ENCODE measurements around the gene CNST. TPM values are rescaled to one million over a fixed set of nuclear protein-coding genes. Genes with fewer than 3 reads are reported as not detected.

The CNST gene
- total and polyA plus RNA-seq, 9 of the 15 experiments (the other 6 are each of a cell fraction or from before 2014, with no cell fraction given): 17.0 to 55.3 (median 30.8) TPM

DNA sequence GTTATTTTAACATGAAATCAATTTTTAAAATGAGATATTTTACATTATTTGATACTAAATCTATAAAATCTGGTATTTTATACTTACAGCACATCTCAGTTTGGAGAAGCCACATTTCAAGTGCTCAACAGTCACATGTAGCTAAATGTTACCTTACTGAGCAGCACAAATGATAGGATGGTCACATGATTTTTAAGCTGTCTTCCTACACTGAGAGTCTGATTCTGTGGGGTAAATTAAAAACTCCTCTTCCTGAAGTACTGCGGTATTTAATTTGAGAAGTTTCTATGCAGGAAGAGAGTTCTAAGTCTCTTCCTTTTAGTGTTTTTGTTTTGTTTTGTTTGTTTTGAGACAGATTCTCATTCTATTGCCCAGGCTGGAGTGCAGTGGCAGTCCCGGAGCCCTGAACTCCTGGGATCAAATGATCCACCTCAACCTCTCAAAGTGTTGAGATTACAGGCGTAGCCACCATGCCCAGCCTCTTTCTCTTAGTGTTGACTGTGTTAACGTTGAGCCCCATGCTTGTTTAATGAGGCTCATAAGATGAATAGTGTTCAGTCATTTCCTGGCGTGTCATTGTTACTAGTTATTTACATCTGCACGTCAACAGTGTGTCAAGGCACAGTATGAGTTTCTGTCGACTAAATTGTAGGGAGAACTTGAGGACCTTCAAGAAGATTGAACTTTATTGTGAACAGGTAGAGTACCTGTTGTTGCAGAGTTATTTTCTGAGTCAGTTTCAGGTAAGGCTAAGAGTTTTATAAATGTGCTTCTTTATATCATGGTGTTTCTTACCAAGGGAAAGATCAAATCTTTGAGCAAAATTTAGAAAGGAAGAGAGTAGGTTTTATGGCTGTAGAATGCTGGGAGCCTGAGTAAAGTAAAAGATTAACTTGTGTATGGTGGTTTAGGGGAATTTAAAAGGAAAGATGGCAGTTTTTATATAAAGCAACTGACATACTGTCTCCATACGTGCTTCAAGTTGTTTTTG, 3.3 kb downstream of the CNST start (continued):
- TF ChIP-seq CREB3 (tag; conservative IDR thresholded peaks at IDR 0.05; ENCODE audit: low read depth): no peak
- TF ChIP-seq WHSC1 (IDR thresholded peaks at IDR 0.05; ENCODE audit: low read length): no peak
- no peak for TF ChIP-seq MECOM (CRISPR knock-in tag; IDR thresholded peaks at IDR 0.05)
- no peak for TF ChIP-seq TCFL5 (CRISPR knock-in tag; conservative IDR thresholded peaks at IDR 0.05)
- TF ChIP-seq, protein P1, sequence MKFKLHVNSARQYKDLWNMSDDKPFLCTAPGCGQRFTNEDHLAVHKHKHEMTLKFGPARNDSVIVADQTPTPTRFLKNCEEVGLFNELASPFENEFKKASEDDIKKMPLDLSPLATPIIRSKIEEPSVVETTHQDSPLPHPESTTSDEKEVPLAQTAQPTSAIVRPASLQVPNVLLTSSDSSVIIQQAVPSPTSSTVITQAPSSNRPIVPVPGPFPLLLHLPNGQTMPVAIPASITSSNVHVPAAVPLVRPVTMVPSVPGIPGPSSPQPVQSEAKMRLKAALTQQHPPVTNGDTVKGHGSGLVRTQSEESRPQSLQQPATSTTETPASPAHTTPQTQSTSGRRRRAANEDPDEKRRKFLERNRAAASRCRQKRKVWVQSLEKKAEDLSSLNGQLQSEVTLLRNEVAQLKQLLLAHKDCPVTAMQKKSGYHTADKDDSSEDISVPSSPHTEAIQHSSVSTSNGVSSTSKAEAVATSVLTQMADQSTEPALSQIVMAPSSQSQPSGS (CRISPR knock-in tag; IDR thresholded peaks at IDR 0.05): no peak
- TF ChIP-seq ZNF511 (CRISPR knock-in tag; IDR thresholded peaks at IDR 0.05): no peak
- TF ChIP-seq KHSRP (IDR thresholded peaks at IDR 0.05): no peak
- TF ChIP-seq, protein P2, sequence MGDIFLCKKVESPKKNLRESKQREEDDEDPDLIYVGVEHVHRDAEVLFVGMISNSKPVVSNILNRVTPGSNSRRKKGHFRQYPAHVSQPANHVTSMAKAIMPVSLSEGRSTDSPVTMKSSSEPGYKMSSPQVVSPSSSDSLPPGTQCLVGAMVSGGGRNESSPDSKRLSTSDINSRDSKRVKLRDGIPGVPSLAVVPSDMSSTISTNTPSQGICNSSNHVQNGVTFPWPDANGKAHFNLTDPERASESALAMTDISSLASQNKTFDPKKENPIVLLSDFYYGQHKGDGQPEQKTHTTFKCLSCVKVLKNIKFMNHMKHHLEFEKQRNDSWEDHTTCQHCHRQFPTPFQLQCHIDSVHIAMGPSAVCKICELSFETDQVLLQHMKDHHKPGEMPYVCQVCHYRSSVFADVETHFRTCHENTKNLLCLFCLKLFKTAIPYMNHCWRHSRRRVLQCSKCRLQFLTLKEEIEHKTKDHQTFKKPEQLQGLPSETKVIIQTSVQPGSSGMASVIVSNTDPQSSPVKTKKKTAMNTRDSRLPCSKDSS (IDR thresholded peaks at IDR 0.05; ENCODE audit: low read depth, partially characterized antibody): no peak
- no peak for TF ChIP-seq NCOA2 (IDR thresholded peaks at IDR 0.05; ENCODE audit: partially characterized antibody in 2 of 2)
- no peak for TF ChIP-seq RB1 (IDR thresholded peaks at IDR 0.05; ENCODE audit: low read depth)
- TF ChIP-seq MEF2D (tag; conservative IDR thresholded peaks at IDR 0.05; ENCODE audit: low read depth): no peak
- TF ChIP-seq NONO (IDR thresholded peaks at IDR 0.05; ENCODE audit: low read depth in 2 of 2, low read length in 1 of 2): no peak
- TF ChIP-seq THAP12 (CRISPR knock-in tag; IDR thresholded peaks at IDR 0.05): no peak
- no peak for TF ChIP-seq ARID2 (IDR thresholded peaks at IDR 0.05)

Measured in K562 (cell line).